ENCODE results near the gene ATOH7. TPM values are rescaled to one million over a fixed set of nuclear protein-coding genes. Genes with fewer than 3 reads are reported as not detected.

The ATOH7 gene
- total RNA-seq, 2 donors from 2014 or later = not detected

DNA sequence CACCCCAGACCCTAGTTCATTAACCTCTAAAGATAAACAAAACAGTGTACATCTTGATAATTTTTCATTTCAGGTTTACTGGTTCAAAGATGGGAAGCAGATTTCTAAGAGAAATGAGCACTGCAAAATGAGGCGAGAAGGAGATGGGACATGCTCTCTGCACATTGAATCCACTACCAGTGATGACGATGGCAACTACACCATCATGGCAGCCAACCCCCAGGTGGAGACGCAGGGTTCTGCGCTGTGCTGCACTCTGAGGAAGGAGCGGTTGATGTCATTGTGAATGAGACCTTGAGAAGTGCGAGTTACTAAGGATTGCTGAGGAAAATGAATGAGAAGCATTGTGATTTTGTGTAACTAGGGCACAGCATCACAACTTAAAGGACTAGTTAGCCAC, 37.6 kb downstream of the ATOH7 start:
- 68 to 89% methylated on average over 6 of the region's 6 CpGs for WGBS, 2 donors
- H3K9me3 ChIP-seq = no peaks in the 10 kb centered on the region
- DNase-seq (no peak), ATAC-seq (no peak)
- intact Hi-C loops (cut with DNase I) = no loop called here
- no peak overlapping the region for H3K4me3 ChIP-seq
- TF ChIP-seq, protein P1, sequence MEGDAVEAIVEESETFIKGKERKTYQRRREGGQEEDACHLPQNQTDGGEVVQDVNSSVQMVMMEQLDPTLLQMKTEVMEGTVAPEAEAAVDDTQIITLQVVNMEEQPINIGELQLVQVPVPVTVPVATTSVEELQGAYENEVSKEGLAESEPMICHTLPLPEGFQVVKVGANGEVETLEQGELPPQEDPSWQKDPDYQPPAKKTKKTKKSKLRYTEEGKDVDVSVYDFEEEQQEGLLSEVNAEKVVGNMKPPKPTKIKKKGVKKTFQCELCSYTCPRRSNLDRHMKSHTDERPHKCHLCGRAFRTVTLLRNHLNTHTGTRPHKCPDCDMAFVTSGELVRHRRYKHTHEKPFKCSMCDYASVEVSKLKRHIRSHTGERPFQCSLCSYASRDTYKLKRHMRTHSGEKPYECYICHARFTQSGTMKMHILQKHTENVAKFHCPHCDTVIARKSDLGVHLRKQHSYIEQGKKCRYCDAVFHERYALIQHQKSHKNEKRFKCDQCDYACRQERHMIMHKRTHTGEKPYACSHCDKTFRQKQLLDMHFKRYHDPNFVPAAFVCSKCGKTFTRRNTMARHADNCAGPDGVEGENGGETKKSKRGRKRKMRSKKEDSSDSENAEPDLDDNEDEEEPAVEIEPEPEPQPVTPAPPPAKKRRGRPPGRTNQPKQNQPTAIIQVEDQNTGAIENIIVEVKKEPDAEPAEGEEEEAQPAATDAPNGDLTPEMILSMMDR (IDR thresholded peaks at IDR 0.05) = no peak
- no peak for TF ChIP-seq POLR2A (IDR thresholded peaks at IDR 0.05)
- H3K4me1 ChIP-seq = no peaks in the 10 kb centered on the region
- H3K36me3 ChIP-seq (replicated peaks in 1 of 2; ENCODE audit: insufficient read depth in 1 of 2, low read depth in 2 of 2) = no peaks in the 10 kb centered on the region
- H3K27ac ChIP-seq = no peak overlapping the region
- no peaks in the 10 kb centered on the region for H3K27me3 ChIP-seq

DNA sequence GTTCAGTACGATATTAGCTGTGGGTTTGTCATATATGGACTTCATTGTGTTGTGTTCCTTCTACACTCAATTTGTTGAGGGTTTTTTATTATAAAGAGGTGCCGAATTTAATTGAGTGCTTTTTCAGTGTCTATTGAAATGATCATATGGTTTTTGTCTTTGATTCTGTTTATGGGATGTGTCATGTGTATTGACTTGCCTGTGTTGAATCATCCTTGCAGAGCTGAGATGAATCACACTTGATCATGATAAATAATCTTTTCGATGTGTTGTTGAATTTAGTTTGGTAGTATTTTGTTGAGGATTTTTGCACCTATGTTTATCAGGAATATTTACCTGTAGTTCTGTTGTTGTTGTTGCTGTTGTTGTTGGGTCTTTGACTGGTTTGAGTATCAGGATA, 39.8 kb downstream of the ATOH7 start:
- DNase-seq (no peak), ATAC-seq (no peak)
- Histone ChIP-seq H3K4me3 (no peak overlapping the region), H3K9me3 (no peaks in the 10 kb centered on the region), H3K4me1 (no peaks in the 10 kb centered on the region), H3K27me3 (no peaks in the 10 kb centered on the region), H3K27ac (no peak overlapping the region), H3K36me3 (replicated peaks in 1 of 2; ENCODE audit: insufficient read depth in 1 of 2, low read depth in 2 of 2) (no peaks in the 10 kb centered on the region)
- intact Hi-C loops (cut with DNase I) = no loop called here
- TF ChIP-seq, protein P1 (IDR thresholded peaks at IDR 0.05) = no peak
- no peak for TF ChIP-seq POLR2A (IDR thresholded peaks at IDR 0.05)
- 78 to 90% methylated on average over 3 of the region's 3 CpGs for WGBS, 2 donors

DNA sequence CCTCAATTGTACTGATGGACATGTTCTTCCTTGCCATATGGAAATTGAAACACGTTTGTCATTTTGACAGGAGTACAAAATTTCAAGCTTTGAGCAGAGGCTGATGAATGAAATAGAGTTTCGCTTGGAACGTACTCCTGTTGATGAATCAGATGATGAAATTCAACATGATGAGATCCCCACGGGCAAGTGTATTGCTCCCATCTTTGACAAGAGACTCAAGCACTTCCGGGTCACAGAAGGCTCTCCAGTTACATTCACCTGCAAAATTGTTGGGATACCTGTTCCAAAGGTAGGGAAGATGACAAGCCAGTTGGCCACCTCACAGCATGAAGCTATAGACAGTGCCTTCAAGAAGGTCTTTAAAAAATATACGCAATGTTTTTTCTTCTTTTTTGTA, 43.1 kb downstream of the ATOH7 start:
- H3K4me3 ChIP-seq = no peak overlapping the region
- H3K9me3 ChIP-seq = no peaks in the 10 kb centered on the region
- WGBS, 2 donors = 88 to 91% methylated on average over 6 of the region's 6 CpGs
- H3K4me1 ChIP-seq = no peaks in the 10 kb centered on the region
- H3K36me3 ChIP-seq (replicated peaks in 1 of 2; ENCODE audit: insufficient read depth in 1 of 2, low read depth in 2 of 2) = no peaks in the 10 kb centered on the region
- H3K27me3 ChIP-seq = no peaks in the 10 kb centered on the region
- ATAC-seq (no peak), DNase-seq (no peak)
- TF ChIP-seq, protein P1 (IDR thresholded peaks at IDR 0.05) = no peak
- no peak for TF ChIP-seq POLR2A (IDR thresholded peaks at IDR 0.05)
- H3K27ac ChIP-seq = no peak overlapping the region
- intact Hi-C loops (cut with DNase I) = no loop called here

DNA sequence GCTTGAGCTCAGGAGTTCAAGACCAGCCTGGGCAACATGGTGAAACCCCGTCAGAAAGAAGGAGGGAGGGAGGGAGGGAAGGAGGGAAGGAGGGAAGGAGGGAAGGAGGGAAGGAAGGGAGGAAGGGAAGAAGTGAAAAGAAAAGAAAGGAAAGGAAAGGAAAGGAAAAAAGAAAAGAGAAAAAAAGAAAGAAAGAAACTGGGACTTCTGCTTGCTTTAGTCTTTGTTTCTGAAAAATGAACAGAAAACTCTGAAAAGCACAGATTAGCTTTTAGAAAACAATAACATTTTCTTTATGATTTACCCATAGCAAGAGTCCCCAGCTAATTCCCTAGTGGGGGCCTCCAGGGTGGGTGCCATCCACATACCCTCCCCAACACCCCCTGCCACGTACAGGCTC, 46.8 kb downstream of the ATOH7 start:
- TF ChIP-seq, protein P1 (IDR thresholded peaks at IDR 0.05) = no peak
- no peak for TF ChIP-seq POLR2A (IDR thresholded peaks at IDR 0.05)
- no peaks in the 10 kb centered on the region for H3K36me3 ChIP-seq (replicated peaks in 1 of 2; ENCODE audit: insufficient read depth in 1 of 2, low read depth in 2 of 2)
- no peak overlapping the region for H3K27ac ChIP-seq
- intact Hi-C loops (cut with DNase I) = no loop called here
- H3K9me3 ChIP-seq = no peaks in the 10 kb centered on the region
- no peaks in the 10 kb centered on the region for H3K4me1 ChIP-seq
- DNase-seq (no peak), ATAC-seq (no peak)
- H3K27me3 ChIP-seq = no peaks in the 10 kb centered on the region
- no peak overlapping the region for H3K4me3 ChIP-seq
- WGBS, 2 donors = 69 to 75% methylated on average over 2 of the region's 2 CpGs

DNA sequence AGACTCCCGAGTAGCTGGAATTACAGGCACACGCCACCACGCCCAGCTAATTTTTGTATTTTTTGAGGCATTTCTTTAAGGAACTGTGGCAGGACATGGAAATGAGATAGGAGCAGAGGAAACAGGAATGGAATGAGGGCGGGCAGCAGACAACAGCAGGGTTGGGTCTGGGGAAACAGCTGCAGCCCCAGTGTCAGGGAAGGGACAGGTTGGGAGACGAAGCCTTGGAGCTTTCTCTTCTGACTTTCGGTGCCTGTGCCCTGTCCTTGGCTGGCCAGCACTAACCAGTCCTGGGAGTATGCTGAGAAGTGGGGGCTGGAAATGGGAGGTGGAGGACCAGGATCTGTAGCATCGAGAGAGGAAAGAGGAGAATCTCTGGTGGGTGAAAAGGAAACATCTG, 47.4 kb downstream of the ATOH7 start:
- no peak for ATAC-seq
- H3K4me3 ChIP-seq = no peak overlapping the region
- 68 to 73% methylated on average over 7 of the region's 7 CpGs for WGBS, 2 donors
- H3K27me3 ChIP-seq = no peaks in the 10 kb centered on the region
- TF ChIP-seq, protein P1 (IDR thresholded peaks at IDR 0.05) = no peak
- intact Hi-C loops (cut with DNase I) = no loop called here
- no peak for DNase-seq
- no peaks in the 10 kb centered on the region for H3K4me1 ChIP-seq
- no peaks in the 10 kb centered on the region for H3K9me3 ChIP-seq
- no peaks in the 10 kb centered on the region for H3K36me3 ChIP-seq (replicated peaks in 1 of 2; ENCODE audit: insufficient read depth in 1 of 2, low read depth in 2 of 2)
- H3K27ac ChIP-seq = no peak overlapping the region

Other genes starting within 250 kb of the ATOH7 start
- 10 to 100 TPM; 21.4 to 42.8 TPM for gene HERC4, start 156.8 kb downstream of the ATOH7 start, total RNA-seq
- gene MYPN, start 122.6 kb downstream of the ATOH7 start, total RNA-seq = 1 to 10 TPM in 1 of 2 donors, not detected in 1; 2.3 TPM
- gene HNRNPH3, start 100.0 kb upstream of the ATOH7 start, total RNA-seq = 10 to 100 TPM; 24.1 to 27.7 TPM
- 10 to 100 TPM; 32.2 to 41.2 TPM for gene PBLD, start 100.8 kb upstream of the ATOH7 start, total RNA-seq
- gene RUFY2, start 175.2 kb upstream of the ATOH7 start, total RNA-seq = 10 to 100 TPM; 17.8 to 26.2 TPM
- 1 to 10 TPM in 1 of 2 donors, under 1 TPM in 1; 0.66 to 2.3 TPM for gene DNA2, start 239.9 kb upstream of the ATOH7 start, total RNA-seq

Data from body of pancreas (tissue), 4 donors.